CD8-positive, alpha-beta memory T cell (primary cell): ENCODE results near the gene ECHS1. TPM values are rescaled to one million over a fixed set of nuclear protein-coding genes. Genes with fewer than 3 reads are reported as not detected.

Experiments
- CTCF ChIA-PET: fragments of 350-600 bp; sonication (Branson Sonifier 250); formaldehyde crosslinking; loops from one replicate; lab custom pipeline; 2021; ENCODE audit warnings: antibody characterized with exemption; lab: Charles Lee
- POLR2A ChIA-PET: fragments of 350-600 bp; sonication (Branson Sonifier 250); formaldehyde crosslinking; loops from one replicate; lab custom pipeline; 2021; ENCODE audit warnings: antibody characterized with exemption; lab: Charles Lee
- DNase-seq, 5 donors: peaks; one replicate each; pipeline versions ENCODE4 v3.0.0 to v3.0.0-alpha.2; 2020 to 2022; ENCODE audit warnings: mixed read lengths in 1 of 5
- H3K27ac ChIP-seq: one replicate; pipeline ENCODE4 v1.7.0; 2013; ENCODE audit warnings: low read depth, mild to moderate bottlenecking, low read length, moderate library complexity
- H3K27me3 ChIP-seq: 2 replicates; pipeline ENCODE4 v1.7.0; 2013; ENCODE audit warnings: low read length, mild to moderate bottlenecking; ENCODE audit not compliant: insufficient read depth, poor library complexity, severe bottlenecking
- H3K36me3 ChIP-seq: 2 replicates; pipeline ENCODE4 v1.7.0; 2013; ENCODE audit warnings: mild to moderate bottlenecking, low read length, moderate library complexity; ENCODE audit not compliant: insufficient read depth
- H3K4me1 ChIP-seq: 2 replicates; pipeline ENCODE4 v1.7.0; 2013; ENCODE audit warnings: mild to moderate bottlenecking, low read length, moderate library complexity; ENCODE audit not compliant: insufficient read depth
- H3K4me3 ChIP-seq: 2 replicates; pipeline ENCODE4 v1.7.0; 2013; ENCODE audit warnings: mild to moderate bottlenecking, low read length
- H3K9me3 ChIP-seq: 2 replicates; pipeline ENCODE4 v1.7.0; 2013; ENCODE audit warnings: mild to moderate bottlenecking, low read length
- H3K27ac Mint-ChIP-seq, 8 donors: one replicate each; pipeline ENCODE4 v1.8.0; 2020 to 2021; ENCODE audit warnings: mixed read lengths in 8 of 8, mild to moderate bottlenecking in 6 of 8, inconsistent platforms in 3 of 8, moderate library complexity in 3 of 8
- H3K27me3 Mint-ChIP-seq, 2 donors: one replicate each; pipeline ENCODE4 v1.8.0; 2020 to 2021; ENCODE audit warnings: mixed read lengths in 2 of 2, mild to moderate bottlenecking in 1 of 2, moderate library complexity in 1 of 2
- H3K36me3 Mint-ChIP-seq, 3 donors: one replicate each; pipeline ENCODE4 v1.8.0; 2020 to 2021; ENCODE audit warnings: mixed read lengths in 3 of 3, inconsistent platforms in 1 of 3, mild to moderate bottlenecking in 1 of 3
- H3K4me1 Mint-ChIP-seq, 3 donors: one replicate each; pipeline ENCODE4 v1.8.0; 2020 to 2021; ENCODE audit warnings: mixed read lengths in 3 of 3, inconsistent platforms in 1 of 3, mild to moderate bottlenecking in 1 of 3
- H3K4me3 Mint-ChIP-seq, 7 donors: one replicate each; pipeline ENCODE4 v1.8.0; 2020 to 2021; ENCODE audit warnings: mixed read lengths in 7 of 7, mild to moderate bottlenecking in 6 of 7, moderate library complexity in 4 of 7, inconsistent platforms in 2 of 7
- H3K9me3 Mint-ChIP-seq, 5 donors: one replicate each; pipeline ENCODE4 v1.8.0; 2020 to 2022; ENCODE audit warnings: mixed read lengths in 5 of 5, mild to moderate bottlenecking in 3 of 5, moderate library complexity in 2 of 5, inconsistent platforms in 1 of 5
- polyA plus RNA-seq: library from polyadenylated mRNA; unstranded; fragments of 300-500 nt; fragmentation: Illumina TruSeq; gene quantifications from one replicate; pipeline ENCODE4 v1.2.3, GENCODE V29; 2021
- total RNA-seq, 2 experiments: library from RNA; stranded (reverse); gene quantifications; one replicate each; pipeline ENCODE4 v1.2.3, GENCODE V29; 2021

Gene ECHS1
- total and polyA plus RNA-seq, 3 experiments from 2014 or later, result 74.7 to 103 (median 76.3) TPM

GRCh38 chr10:133403359-133403758 lies 30.2 kb upstream of the ECHS1 start:
- no peak for DNase-seq
- no peak overlapping the region for H3K27ac Mint-ChIP-seq
- H3K4me3 Mint-ChIP-seq, result no peak overlapping the region
- ChIA-PET POLR2A (no interaction called here), CTCF (no interaction called here)
- H3K9me3 Mint-ChIP-seq, result no peaks in the 10 kb centered on the region
- no peak overlapping the region for H3K4me3 ChIP-seq
- H3K4me1 Mint-ChIP-seq, result peaks cover 45 to 54% (median 52%) of the 10 kb centered on the region in 3 donors
- no peak overlapping the region for H3K27ac ChIP-seq
- H3K4me1 ChIP-seq, result no peaks in the 10 kb centered on the region
- peaks cover 15 to 80% (median 30%) of the 10 kb centered on the region in 3 donors for H3K36me3 Mint-ChIP-seq
- H3K27me3 Mint-ChIP-seq, result no peaks in the 10 kb centered on the region
- no peaks in the 10 kb centered on the region for H3K9me3 ChIP-seq
- no peaks in the 10 kb centered on the region for H3K36me3 ChIP-seq
- H3K27me3 ChIP-seq, result no peaks in the 10 kb centered on the region

- H3K4me1 Mint-ChIP-seq, result peaks cover 38 to 56% (median 52%) of the 10 kb centered on the region in 3 donors
- H3K4me3 Mint-ChIP-seq, result peak overlapping the region in 1 of 7 donors; percentile 27
- peaks cover 14 to 81% (median 27%) of the 10 kb centered on the region in 3 donors for H3K36me3 Mint-ChIP-seq
- Histone ChIP-seq H3K9me3 (no peaks in the 10 kb centered on the region), H3K27ac (no peak overlapping the region), H3K27me3 (no peaks in the 10 kb centered on the region), H3K4me1 (no peaks in the 10 kb centered on the region), H3K36me3 (no peaks in the 10 kb centered on the region), H3K4me3 (no peak overlapping the region)
- no peak for DNase-seq
- POLR2A ChIA-PET, result no interaction called here
- H3K27ac Mint-ChIP-seq, result peak overlapping the region in 3 of 8 donors; percentile 12 to 84 (median 47)
- no peaks in the 10 kb centered on the region for H3K27me3 Mint-ChIP-seq
- no peaks in the 10 kb centered on the region for H3K9me3 Mint-ChIP-seq
- CTCF ChIA-PET, result no interaction called here
Observed at GRCh38 chr10:133401981-133402725, 29.0 kb upstream of the ECHS1 start.

GRCh38 chr10:133401500-133401899 lies 28.3 kb upstream of the ECHS1 start:
- Mint-ChIP-seq H3K36me3 (peaks cover 10 to 83% (median 24%) of the 10 kb centered on the region in 3 donors), H3K4me3 (peak overlapping the region in 1 of 7 donors; percentile 9), H3K27me3 (no peaks in the 10 kb centered on the region), H3K27ac (peak overlapping the region in 7 of 8 donors; percentile 3 to 84 (median 65)), H3K9me3 (no peaks in the 10 kb centered on the region), H3K4me1 (peaks cover 39 to 63% (median 52%) of the 10 kb centered on the region in 3 donors)
- H3K27ac ChIP-seq, result no peak overlapping the region
- H3K4me1 ChIP-seq, result no peaks in the 10 kb centered on the region
- H3K36me3 ChIP-seq, result no peaks in the 10 kb centered on the region
- CTCF ChIA-PET, result no interaction called here
- POLR2A ChIA-PET, result no interaction called here
- no peak for DNase-seq
- H3K4me3 ChIP-seq, result no peak overlapping the region
- H3K27me3 ChIP-seq, result no peaks in the 10 kb centered on the region
- no peaks in the 10 kb centered on the region for H3K9me3 ChIP-seq

- DNase-seq, result no peak
- H3K4me1 ChIP-seq, result no peaks in the 10 kb centered on the region
- H3K27me3 ChIP-seq, result no peaks in the 10 kb centered on the region
- H3K9me3 Mint-ChIP-seq, result no peaks in the 10 kb centered on the region
- H3K27ac ChIP-seq, result no peak overlapping the region
- H3K27me3 Mint-ChIP-seq, result no peaks in the 10 kb centered on the region
- ChIA-PET POLR2A (no interaction called here), CTCF (no interaction called here)
- H3K4me3 ChIP-seq, result no peak overlapping the region
- no peaks in the 10 kb centered on the region for H3K9me3 ChIP-seq
- peaks cover 10 to 82% (median 24%) of the 10 kb centered on the region in 3 donors for H3K36me3 Mint-ChIP-seq
- H3K4me1 Mint-ChIP-seq, result peaks cover 35 to 60% (median 48%) of the 10 kb centered on the region in 3 donors
- H3K36me3 ChIP-seq, result peaks cover 5% of the 10 kb centered on the region
- peak overlapping the region; percentile 3 to 90 (median 65) for H3K27ac Mint-ChIP-seq
- H3K4me3 Mint-ChIP-seq, result peak overlapping the region in 2 of 7 donors; percentile 9 to 28
Observed at GRCh38 chr10:133400624-133401424, 27.7 kb upstream of the ECHS1 start.

- Histone ChIP-seq H3K4me1 (peaks cover 13% of the 10 kb centered on the region), H3K27me3 (no peaks in the 10 kb centered on the region), H3K4me3 (no peak overlapping the region), H3K9me3 (no peaks in the 10 kb centered on the region), H3K36me3 (peaks cover 8% of the 10 kb centered on the region), H3K27ac (no peak overlapping the region)
- H3K27me3 Mint-ChIP-seq, result no peaks in the 10 kb centered on the region
- ChIA-PET CTCF (no interaction called here), POLR2A (no interaction called here)
- H3K27ac Mint-ChIP-seq, result peak overlapping the region in 1 of 8 donors; percentile 61
- peaks cover 10 to 77% (median 13%) of the 10 kb centered on the region in 3 donors for H3K36me3 Mint-ChIP-seq
- H3K4me1 Mint-ChIP-seq, result peaks cover 33 to 55% (median 45%) of the 10 kb centered on the region in 3 donors
- H3K4me3 Mint-ChIP-seq, result no peak overlapping the region
- H3K9me3 Mint-ChIP-seq, result no peaks in the 10 kb centered on the region
- DNase-seq, result no peak
Observed at GRCh38 chr10:133399123-133399601, 26.0 kb upstream of the ECHS1 start.

GRCh38 chr10:133397938-133398337 lies 24.8 kb upstream of the ECHS1 start:
- H3K27ac ChIP-seq, result no peak overlapping the region
- peak overlapping the region in 1 of 8 donors; percentile 39 for H3K27ac Mint-ChIP-seq
- no peak overlapping the region for H3K4me3 ChIP-seq
- H3K27me3 ChIP-seq, result no peaks in the 10 kb centered on the region
- CTCF ChIA-PET, result no interaction called here
- POLR2A ChIA-PET, result no interaction called here
- H3K4me1 ChIP-seq, result peaks cover 20% of the 10 kb centered on the region
- H3K4me3 Mint-ChIP-seq, result peak overlapping the region in 1 of 7 donors; percentile 37
- no peaks in the 10 kb centered on the region for H3K27me3 Mint-ChIP-seq
- H3K9me3 Mint-ChIP-seq, result no peaks in the 10 kb centered on the region
- DNase-seq, result no peak
- H3K4me1 Mint-ChIP-seq, result peaks cover 28 to 52% (median 50%) of the 10 kb centered on the region in 3 donors
- peaks cover 8% of the 10 kb centered on the region for H3K36me3 ChIP-seq
- H3K36me3 Mint-ChIP-seq, result peaks cover 4 to 70% (median 8%) of the 10 kb centered on the region in 3 donors
- no peaks in the 10 kb centered on the region for H3K9me3 ChIP-seq

- no peak for DNase-seq
- H3K4me1 Mint-ChIP-seq, result peaks cover 33 to 56% (median 53%) of the 10 kb centered on the region in 3 donors
- H3K4me3 Mint-ChIP-seq, result peak overlapping the region in 3 of 7 donors; percentile 72 to 90 (median 86)
Observed at GRCh38 chr10:133396035-133396624, 23.0 kb upstream of the ECHS1 start.

More at GRCh38 chr10:133396035-133396624, 23.0 kb upstream of the ECHS1 start:
- Mint-ChIP-seq H3K27ac (peak overlapping the region in 4 of 8 donors; percentile 47 to 78 (median 62)), H3K27me3 (no peaks in the 10 kb centered on the region), H3K9me3 (no peaks in the 10 kb centered on the region), H3K36me3 (peaks cover 0 to 52% (median 5%) of the 10 kb centered on the region in 3 donors)
- Histone ChIP-seq H3K27ac (no peak overlapping the region), H3K4me3 (no peak overlapping the region), H3K4me1 (peaks cover 27% of the 10 kb centered on the region), H3K9me3 (no peaks in the 10 kb centered on the region), H3K27me3 (no peaks in the 10 kb centered on the region), H3K36me3 (peaks cover 8% of the 10 kb centered on the region)
- POLR2A ChIA-PET, result no interaction called here
- CTCF ChIA-PET, result no interaction called here
